ENCODE results near the gene CALHM4.

- no peak for TF ChIP-seq CTCF (conservative IDR thresholded peaks at IDR 0.05; ENCODE audit: low read length)
- TF ChIP-seq EZH2phosphoT487 (IDR thresholded peaks at IDR 0.05; ENCODE audit: borderline replicate concordance, low read depth, low read length): no peak
These were observed 14.6 kb downstream of the CALHM4 start for GRCh38 chr6:116568111-116568510.
